Activated B cell treated with CpG ODN at 0.5 μM for 24 hours (primary cell): ENCODE data around the gene TRABD2B. TPM values are rescaled to one million over a fixed set of nuclear protein-coding genes. Genes with fewer than 3 reads are reported as not detected.

Experiments
- ATAC-seq: fragments of 200-7000 bp; cut with Tn5 transposase; one replicate; pipeline ENCODE4 v1.10.0; 2021; ENCODE audit warnings: low read depth, mild to moderate bottlenecking, moderate library complexity
- CTCF ChIA-PET: fragments of 350-600 bp; sonication (Branson Sonifier 250); formaldehyde crosslinking; loops from one replicate; lab custom pipeline; 2021; ENCODE audit warnings: antibody characterized with exemption; lab: Charles Lee
- POLR2A ChIA-PET: fragments of 350-600 bp; sonication (Branson Sonifier 250); formaldehyde crosslinking; loops from one replicate; lab custom pipeline; 2021; ENCODE audit warnings: antibody characterized with exemption; lab: Charles Lee
- DNase-seq: peaks from one replicate; pipeline ENCODE4 v3.0.0; 2022
- H3K27ac Mint-ChIP-seq: one replicate; pipeline ENCODE4 v1.8.0; 2020; ENCODE audit warnings: mixed read lengths
- H3K27me3 Mint-ChIP-seq: one replicate; pipeline ENCODE4 v1.8.0; 2021; ENCODE audit warnings: mixed read lengths
- H3K36me3 Mint-ChIP-seq: one replicate; pipeline ENCODE4 v1.8.0; 2021; ENCODE audit warnings: low read depth, mixed read lengths
- H3K4me1 Mint-ChIP-seq: one replicate; pipeline ENCODE4 v1.8.0; 2021; ENCODE audit warnings: mixed read lengths
- H3K4me3 Mint-ChIP-seq: one replicate; pipeline ENCODE4 v1.8.0; 2020; ENCODE audit warnings: mild to moderate bottlenecking, mixed read lengths
- H3K9me3 Mint-ChIP-seq: one replicate; pipeline ENCODE4 v1.8.0; 2020; ENCODE audit warnings: mixed read lengths
- intact Hi-C: fragments of 100-400 bp; cut with micrococcal nuclease; formaldehyde crosslinking; loops from one replicate; pipeline ENCODE4 v1.15.1; 2024
- total RNA-seq: library from RNA; stranded (reverse); gene quantifications from 2 replicates; pipeline ENCODE4 v1.2.3, GENCODE V29; 2022
- TF ChIP-seq, protein P1 (sequence below): fragments of 200-600 bp; IDR thresholded peaks from one replicate; pipeline ENCODE4 v1.8.0; 2022; ENCODE audit warnings: antibody characterized with exemption, mild to moderate bottlenecking

TRABD2B gene
- total RNA-seq, 1 donor from 2014 or later: not detected

DNA sequence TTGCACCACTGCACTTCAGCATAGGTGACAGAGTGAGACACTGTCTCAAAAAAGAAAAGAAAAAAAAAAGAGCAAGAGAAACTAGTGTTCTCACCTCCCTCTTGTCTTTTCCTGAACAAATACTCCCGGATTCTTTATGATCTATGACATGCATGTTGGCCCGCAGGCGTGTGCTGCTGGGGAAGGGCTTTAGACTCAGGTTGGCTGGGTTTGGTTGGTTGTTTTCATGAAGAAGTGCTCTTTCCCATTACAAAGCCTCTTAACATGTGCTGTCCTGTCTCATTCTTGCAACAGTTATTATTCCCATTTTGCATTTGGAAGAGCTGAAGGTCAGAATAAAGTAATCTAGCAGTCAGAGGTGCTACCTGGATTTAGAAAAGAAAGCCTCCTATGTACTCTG is 79.5 kb downstream of the TRABD2B start:
- ChIA-PET POLR2A (no interaction called here), CTCF (no interaction called here)
- TF ChIP-seq, protein P1, sequence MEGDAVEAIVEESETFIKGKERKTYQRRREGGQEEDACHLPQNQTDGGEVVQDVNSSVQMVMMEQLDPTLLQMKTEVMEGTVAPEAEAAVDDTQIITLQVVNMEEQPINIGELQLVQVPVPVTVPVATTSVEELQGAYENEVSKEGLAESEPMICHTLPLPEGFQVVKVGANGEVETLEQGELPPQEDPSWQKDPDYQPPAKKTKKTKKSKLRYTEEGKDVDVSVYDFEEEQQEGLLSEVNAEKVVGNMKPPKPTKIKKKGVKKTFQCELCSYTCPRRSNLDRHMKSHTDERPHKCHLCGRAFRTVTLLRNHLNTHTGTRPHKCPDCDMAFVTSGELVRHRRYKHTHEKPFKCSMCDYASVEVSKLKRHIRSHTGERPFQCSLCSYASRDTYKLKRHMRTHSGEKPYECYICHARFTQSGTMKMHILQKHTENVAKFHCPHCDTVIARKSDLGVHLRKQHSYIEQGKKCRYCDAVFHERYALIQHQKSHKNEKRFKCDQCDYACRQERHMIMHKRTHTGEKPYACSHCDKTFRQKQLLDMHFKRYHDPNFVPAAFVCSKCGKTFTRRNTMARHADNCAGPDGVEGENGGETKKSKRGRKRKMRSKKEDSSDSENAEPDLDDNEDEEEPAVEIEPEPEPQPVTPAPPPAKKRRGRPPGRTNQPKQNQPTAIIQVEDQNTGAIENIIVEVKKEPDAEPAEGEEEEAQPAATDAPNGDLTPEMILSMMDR: no peak
- DNase-seq: no peak
- ATAC-seq: no peak
- intact Hi-C loops: no loop called here
- H3K4me1 Mint-ChIP-seq: no peaks in the 10 kb centered on the region
- H3K4me3 Mint-ChIP-seq: no peak overlapping the region
- H3K27me3 Mint-ChIP-seq: peaks cover 16% of the 10 kb centered on the region
- H3K27ac Mint-ChIP-seq: no peak overlapping the region
- H3K36me3 Mint-ChIP-seq: no peaks in the 10 kb centered on the region
- no peaks in the 10 kb centered on the region for H3K9me3 Mint-ChIP-seq

DNA sequence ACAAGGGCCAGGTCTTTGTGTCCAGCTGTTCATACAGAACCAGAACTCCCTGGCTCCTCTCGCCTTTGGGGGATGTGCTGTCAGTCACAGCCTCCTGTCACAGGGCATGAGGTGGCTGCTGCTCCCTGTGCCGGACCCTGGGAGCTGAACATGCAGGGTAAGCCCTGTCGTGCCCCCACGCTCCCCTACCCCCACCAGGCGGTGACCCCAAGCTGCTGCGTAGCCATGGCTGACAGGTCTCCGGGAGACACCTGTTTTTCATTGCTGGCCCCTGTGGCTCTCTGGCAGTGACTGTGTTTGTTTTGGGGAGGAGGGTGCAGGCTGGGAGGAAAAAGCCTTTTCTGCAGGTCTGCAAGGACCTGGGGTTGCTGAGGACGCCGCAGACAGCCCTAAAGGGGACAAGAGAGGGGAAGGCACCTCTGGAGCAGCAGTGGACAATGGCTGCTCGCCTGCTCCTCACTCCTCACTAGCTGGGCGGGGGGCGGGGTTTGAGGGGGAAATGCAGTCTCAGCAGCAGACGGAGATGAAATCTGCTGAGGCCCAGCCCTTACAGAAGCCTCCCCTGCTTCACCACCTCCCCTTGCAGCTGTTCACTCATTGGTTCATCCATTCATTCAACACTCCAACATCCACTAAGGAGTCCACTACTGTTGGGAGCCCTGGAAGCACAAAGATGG is 81.4 kb downstream of the TRABD2B start:
- Mint-ChIP-seq H3K4me3 (no peak overlapping the region), H3K4me1 (no peaks in the 10 kb centered on the region), H3K27ac (no peak overlapping the region), H3K27me3 (peaks cover 14% of the 10 kb centered on the region), H3K36me3 (no peaks in the 10 kb centered on the region), H3K9me3 (no peaks in the 10 kb centered on the region)
- TF ChIP-seq, protein P1: no peak
- intact Hi-C loops: no loop called here
- CTCF ChIA-PET: no interaction called here
- POLR2A ChIA-PET: no interaction called here
- DNase-seq (no peak), ATAC-seq (no peak)

DNA sequence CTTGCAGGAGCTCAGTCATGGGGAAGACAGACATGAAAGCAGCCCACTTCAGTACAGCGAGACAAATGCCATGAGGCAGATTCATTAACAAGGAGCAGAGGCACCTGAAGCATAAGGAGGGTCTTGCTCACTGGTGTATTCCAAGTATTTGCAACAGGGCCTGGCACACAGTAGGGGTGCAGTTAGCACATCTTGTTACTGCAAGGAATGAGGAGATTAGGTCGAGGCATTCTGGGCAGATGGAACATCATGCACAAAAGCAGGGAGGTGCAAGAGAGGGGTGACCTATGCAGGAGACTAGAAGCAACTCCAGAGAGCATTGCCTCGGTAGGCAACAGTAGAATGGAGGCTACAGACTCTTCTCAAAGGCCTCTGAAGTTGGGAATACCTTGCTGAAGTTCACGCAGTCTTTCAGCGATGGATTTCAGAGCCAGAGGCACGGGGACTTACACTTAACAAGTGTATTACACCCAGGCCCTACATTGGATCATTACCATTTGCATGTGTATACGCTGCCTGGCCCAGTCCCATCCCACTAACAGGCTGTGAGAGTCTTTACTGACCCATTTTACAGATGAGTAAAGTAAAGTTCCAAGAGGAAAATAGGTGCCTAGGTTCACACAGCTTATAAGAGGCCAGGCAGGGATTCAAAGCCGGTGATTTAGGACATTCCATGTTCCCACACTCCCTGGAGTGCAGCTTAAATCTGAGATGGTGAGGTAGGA is 82.1 kb downstream of the TRABD2B start:
- peaks cover 11% of the 10 kb centered on the region for H3K27me3 Mint-ChIP-seq

DNA sequence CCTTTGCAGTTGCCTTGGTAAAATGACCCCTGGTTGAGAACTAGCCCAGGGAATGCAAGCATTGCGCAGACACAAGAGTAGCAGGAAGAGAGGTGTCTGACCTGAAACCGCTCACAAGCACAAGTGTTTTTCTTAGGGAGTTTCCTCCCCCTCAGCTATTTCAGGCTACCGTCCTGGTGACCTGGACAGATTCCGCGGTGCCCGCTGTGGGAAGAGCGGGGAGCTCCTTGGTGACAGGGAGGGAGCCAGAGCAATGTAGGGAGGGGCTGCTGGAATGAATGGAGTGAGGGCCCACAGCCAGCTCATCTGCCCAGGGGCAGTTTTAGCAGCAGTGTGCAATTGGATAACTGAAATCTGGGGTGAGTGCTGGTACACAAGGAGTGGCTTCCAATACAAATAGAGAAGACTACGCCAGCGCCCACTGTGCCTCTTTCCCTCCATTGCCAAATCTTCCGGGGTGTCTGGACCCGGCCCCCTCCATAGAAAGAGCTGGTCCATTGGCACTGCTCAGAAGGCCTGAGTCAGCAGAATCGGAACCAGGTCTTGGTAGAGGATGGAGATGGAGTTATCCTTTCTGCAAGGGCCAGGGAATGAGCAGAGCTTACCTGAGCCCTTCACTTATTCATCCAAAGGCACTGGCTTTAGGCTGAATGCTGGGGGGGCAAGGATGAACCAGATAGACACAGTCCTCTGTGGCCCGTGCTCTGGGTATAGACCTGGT is 82.8 kb downstream of the TRABD2B start:
- H3K27me3 Mint-ChIP-seq: peaks cover 11% of the 10 kb centered on the region
- no peaks in the 10 kb centered on the region for H3K9me3 Mint-ChIP-seq
- no peak overlapping the region for H3K4me3 Mint-ChIP-seq
- ATAC-seq (no peak), DNase-seq (no peak)
- H3K4me1 Mint-ChIP-seq: no peaks in the 10 kb centered on the region
- intact Hi-C loops: no loop called here
- TF ChIP-seq, protein P1: no peak
- CTCF ChIA-PET: no interaction called here
- POLR2A ChIA-PET: no interaction called here
- H3K36me3 Mint-ChIP-seq: no peaks in the 10 kb centered on the region
- no peak overlapping the region for H3K27ac Mint-ChIP-seq

More for the DNA sequence above, 82.1 kb downstream of the TRABD2B start:
- no peak overlapping the region for H3K27ac Mint-ChIP-seq
- TF ChIP-seq, protein P1: no peak
- ChIA-PET CTCF (no interaction called here), POLR2A (no interaction called here)
- no peaks in the 10 kb centered on the region for H3K9me3 Mint-ChIP-seq
- ATAC-seq: no peak
- no peaks in the 10 kb centered on the region for H3K4me1 Mint-ChIP-seq
- H3K4me3 Mint-ChIP-seq: no peak overlapping the region
- H3K36me3 Mint-ChIP-seq: no peaks in the 10 kb centered on the region
- no peak for DNase-seq
- intact Hi-C loops: no loop called here

DNA sequence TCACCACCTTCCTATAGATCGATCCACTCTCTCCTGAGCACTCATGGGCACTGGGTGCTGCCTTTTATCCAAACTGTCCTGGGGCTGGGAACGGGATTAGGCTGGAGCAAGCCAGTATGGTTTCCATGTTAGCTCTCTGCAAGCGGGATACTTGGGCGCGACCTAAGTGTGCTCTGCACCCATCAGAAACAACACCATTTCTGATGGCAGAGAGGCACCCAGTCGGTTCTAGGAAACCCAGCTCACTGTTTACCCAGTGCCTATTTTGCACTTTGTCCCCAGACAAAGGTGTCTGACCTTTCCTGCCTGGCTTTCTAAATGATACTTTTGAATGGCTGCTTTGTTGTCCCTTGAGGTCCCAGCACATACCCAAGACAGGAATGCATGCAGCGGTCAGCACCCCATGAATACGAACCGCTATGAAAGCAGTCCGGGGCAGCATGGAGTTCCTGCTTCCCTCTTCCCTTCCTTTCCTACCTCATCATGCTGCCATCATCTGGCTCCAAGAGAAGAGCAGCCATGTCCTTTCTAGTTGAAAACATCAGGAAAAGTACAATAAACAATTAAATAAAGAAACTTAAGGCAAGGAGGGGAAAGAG is 83.9 kb downstream of the TRABD2B start:
- CTCF ChIA-PET: no interaction called here
- POLR2A ChIA-PET: no interaction called here
- DNase-seq (no peak), ATAC-seq (no peak)
- TF ChIP-seq, protein P1: no peak
- Mint-ChIP-seq H3K9me3 (no peaks in the 10 kb centered on the region), H3K4me1 (no peaks in the 10 kb centered on the region), H3K4me3 (no peak overlapping the region), H3K36me3 (no peaks in the 10 kb centered on the region), H3K27ac (no peak overlapping the region), H3K27me3 (peaks cover 14% of the 10 kb centered on the region)
- intact Hi-C loops: no loop called here
